NCI-H146 treated with DMSO at 0.1 percent for 48 hours (cell line): ENCODE measurements around the gene C17orf100.
A peak's percentile ranks its signal among the peaks of the same experiment; 100 is the strongest.
"Not testable (repeated sequence)": the region's sequence is repeated elsewhere in the genome, so short reads cannot be mapped to it uniquely, and the experiment has no call there.

Source experiments
- DNase-seq: peaks from one replicate; lab custom pipeline; 2025; ENCODE audit not compliant: unreplicated experiment; lab: John Stamatoyannopoulos, UW

C17orf100 gene

GRCh38 chr17:6640536-6641246 lies 10.9 kb upstream of the C17orf100 start, which contains the start of the genes KIAA0753 and TXNDC17:
Gene KIAA0753 (minus strand): TSS chr17:6640711. CDS start chr17:6635103, 5,608 bp downstream.
Gene TXNDC17 (plus strand): TSS chr17:6641060. CDS start chr17:6641083, 23 bp downstream.
- peak; percentile 80 for DNase-seq

GRCh38 chr17:6641247-6641863 lies 10.2 kb upstream of the C17orf100 start:
- DNase-seq = no peak

GRCh38 chr17:6642592-6642991 lies 9.0 kb upstream of the C17orf100 start:
- no peak for DNase-seq

GRCh38 chr17:6643451-6644125 lies 8.0 kb upstream of the C17orf100 start:
- DNase-seq = no peak

DNA sequence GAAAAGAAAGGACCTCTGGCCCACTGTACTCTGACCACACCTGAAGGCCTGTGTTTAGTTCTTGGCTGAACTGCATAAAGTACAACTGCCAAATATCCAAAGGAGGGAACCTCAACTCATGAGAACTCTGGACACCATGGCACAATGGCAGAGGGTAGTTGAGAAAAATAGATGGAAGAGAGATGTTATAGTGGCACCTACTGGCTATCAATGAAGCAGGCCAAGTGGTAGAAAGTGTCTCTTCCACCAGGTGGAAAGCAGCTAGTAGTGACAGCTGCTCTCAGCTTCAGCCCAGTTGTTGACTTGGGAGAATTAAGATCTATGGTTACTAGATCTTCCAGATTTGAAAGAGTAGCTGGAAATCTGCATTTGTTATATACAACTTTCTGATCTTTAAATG lies 3.4 kb upstream of the C17orf100 start:
- no peak for DNase-seq

- DNase-seq = no peak
These were observed 424 bp downstream of the C17orf100 start for GRCh38 chr17:6651919-6652452.

DNA sequence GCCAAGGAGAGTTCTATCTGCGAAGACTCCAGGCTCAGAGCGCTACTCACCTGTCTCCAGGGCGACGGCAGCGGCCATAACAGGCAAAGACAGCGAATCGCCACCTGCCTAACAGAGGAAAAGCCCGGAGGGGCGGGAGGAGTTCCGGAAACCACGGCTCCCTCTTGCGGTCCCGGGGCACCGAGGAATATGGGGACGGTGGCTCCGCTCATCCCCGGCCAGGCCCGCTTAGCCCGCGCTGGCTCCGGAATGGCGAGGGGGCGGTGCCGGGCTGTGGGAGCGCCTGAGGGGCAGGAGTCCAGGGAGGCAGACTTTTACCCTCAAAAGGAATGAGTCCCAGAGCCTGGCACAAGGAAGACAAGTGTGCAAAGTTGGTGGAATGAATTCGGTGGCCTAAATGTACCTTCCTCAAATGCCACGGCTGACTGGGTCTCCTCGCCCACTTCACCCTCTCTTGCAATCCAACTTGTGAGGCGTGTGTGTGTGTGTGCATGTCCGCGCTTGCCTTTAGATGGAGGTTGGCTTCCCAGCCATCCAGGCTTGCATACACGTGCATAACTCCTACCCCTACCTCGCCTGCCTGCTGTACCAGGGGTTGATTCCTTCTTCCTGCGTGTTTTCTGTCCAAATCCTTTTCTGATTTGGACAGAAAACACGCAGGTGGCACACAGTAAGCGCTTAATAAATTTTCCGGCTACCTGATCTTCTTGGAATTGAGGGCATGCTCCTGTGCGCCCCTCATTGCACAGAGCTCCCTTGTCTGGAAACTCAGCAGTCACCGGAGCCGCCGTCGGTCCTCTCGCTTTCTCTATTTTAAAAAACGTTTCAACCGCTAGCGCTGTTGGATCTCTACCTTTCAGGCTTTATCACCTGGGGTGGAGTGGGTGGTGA lies 3.5 kb downstream of the C17orf100 start:
- DNase-seq = peak; percentile 62

DNA sequence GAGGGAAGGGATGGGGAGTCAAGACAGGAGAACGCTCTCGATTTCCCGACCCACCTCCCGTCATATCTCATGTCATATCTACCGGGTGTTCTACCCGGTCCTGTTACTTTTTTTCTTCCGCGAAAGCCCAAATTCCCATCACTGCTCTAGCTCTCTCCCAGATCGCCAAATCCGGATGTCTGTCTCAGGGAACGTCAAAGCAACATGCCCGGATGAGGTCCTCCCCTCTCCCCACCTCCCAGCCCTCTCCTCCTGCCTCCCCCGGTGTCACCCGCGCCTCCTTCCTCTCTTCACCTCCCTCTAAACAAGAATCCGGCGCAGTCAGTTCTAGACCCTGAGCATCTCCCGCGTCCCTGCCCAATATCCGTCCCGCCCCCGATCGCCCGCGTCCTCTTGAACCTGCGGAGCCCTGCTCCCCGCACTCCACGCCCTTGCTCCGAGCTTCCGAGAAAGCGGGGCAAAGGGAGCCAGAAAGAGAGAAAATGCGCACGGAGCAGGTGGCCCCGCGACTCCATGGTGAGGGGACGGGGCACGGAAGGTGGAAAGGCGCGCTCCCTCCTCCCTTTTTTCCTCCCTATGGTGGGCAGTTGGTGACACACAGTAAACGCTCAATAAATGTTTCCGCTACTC lies 4.3 kb downstream of the C17orf100 start:
- peak; percentile 12 for DNase-seq

DNA sequence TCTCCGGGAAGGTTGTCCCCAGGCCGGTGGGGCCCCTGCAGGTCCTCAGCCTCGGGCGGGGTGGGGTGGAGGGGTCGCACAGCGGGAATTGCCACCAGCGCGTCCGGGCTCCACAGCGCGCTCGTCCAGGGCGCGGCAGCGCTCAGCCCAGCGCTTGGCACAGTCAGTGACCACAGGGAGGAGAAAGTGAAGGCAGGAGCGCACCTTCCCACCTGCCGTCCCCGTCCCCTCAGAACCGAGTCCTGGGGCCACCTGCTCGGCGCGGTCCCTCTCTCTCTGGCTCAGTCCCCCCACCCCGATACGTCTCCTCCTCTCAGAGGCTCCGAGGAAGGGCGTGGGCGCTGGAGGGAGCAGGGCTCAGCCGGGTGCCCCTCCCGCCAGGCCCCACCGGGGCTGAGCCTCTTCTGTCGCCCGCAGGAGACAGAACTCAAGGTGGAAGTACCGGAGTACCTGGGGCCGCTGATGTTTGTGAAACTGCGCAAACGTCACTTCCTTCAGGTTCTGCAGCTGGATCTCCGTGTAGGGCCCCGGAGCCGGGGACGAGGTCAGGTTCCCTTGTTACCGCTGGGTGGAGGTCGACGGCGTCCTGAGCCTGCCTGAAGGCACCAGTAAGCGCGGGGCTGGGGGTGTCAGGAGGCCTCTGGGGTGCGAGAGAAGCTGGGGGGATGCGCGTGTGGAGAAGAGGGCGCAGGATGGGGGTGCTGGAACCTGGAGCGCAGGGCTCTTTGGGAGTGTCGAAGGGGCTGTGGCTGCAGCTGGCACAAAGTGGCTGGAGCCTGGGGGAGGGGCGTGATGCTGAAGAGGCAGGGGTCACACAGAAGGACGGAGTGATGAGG lies 5.5 kb downstream of the C17orf100 start:
- peak; percentile 25 for DNase-seq

DNA sequence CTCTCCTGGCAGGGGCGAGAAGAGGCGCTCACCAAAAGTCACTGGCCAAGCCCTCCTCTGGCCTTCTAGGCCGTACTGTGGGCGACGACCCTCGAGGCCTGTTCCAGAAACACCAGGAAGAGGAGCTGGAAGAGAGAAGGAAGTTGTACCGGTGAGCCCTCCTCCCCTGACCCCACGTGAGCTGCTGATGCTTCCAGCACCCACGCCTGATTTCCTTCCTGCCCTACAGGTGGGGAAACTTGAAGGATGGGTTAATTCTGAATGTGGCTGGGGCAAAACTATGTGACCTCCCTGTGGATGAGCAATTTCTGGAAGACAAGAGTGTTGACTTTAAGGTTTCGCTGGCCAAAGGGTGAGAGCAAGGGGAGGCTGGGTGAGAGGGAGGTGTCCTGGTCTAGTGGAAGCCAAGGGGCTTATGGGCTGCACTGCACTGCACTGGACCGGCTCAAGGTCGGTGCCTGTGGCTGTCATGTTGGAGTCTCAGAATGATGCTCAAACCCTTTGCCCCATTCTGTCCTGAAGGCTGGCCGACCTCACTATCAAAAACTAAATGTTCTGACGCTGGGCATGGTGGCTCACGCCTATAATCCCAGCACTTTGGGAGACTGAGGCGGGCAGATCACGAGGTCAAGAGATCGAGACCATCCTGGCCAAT lies 6.2 kb downstream of the C17orf100 start:
- no peak for DNase-seq

GRCh38 chr17:6658411-6658810 lies 6.8 kb downstream of the C17orf100 start:
- not testable (repeated sequence) for DNase-seq

DNA sequence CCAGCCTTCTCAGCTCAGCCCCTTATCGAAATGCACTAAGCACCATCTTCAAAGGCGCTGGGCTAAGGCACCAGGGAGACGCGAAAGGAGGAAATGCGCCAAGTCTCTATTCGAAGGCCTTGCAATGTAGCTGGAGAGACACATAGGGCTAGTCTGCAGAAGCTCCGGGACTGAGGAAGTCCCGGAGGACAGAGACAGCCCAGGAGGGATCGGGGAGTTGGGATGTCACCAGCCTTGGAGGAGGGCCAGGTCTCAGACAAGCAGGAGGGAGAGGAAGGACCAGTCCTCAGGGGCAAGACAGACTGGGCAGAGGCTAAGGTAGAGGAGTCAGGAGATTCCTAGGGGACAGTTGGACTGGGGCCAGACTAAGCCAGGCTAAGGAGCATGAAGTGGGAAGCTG lies 8.5 kb downstream of the C17orf100 start:
- no peak for DNase-seq

- DNase-seq = no peak
These were observed 9.4 kb downstream of the C17orf100 start for GRCh38 chr17:6660805-6661463.

- no peak for DNase-seq
These were observed 9.9 kb downstream of the C17orf100 start for GRCh38 chr17:6661464-6661848.

GRCh38 chr17:6663200-6663599 lies 11.6 kb downstream of the C17orf100 start:
- not testable (repeated sequence) for DNase-seq

- peak; percentile 15 for DNase-seq
These were observed 14.5 kb downstream of the C17orf100 start for GRCh38 chr17:6666077-6666521.

DNA sequence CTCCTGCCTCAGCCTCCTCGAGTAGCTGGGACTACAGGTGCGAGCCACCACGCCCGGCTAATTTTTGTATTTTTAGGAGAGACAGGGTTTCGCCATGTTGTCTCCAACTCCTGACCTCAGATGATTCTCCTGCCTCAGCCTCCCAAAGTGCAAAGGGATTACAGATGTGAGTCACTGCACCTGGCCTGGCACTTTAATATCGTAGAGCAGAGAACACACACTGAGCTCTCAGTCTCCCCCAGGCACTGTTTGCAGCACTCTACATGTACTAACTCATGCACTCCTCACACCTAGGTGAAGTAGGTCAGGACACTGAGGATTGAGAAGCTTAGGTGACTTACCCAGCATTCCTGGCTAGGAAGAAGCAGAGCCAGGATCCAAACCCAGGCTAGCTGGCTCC lies 15.0 kb downstream of the C17orf100 start:
- DNase-seq = no peak

DNA sequence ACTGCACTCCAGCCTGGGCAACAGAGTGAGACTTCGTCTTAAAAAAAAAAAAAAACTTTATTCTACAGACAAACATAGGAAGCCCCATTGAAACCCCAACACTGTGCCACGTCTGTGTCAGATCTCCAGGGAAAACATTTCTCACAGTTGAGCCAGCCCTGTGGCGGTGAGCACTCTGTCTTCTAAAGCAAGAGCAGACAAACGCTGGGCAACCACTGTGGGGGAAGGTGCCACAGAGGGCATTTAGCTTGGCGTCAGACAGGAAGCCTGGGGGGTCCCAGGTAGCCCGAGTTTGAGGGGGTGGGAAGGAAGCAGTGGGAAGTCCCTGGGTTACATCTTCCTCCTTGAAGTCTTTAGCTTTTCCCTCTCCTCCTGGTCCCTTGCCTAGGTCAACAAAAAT lies 16.0 kb downstream of the C17orf100 start:
- DNase-seq = no peak
